Stimulated activated naive CD8-positive, alpha-beta T cell treated with anti-CD3 and anti-CD28 coated beads, Interleukin-15, Interleukin-2, amounts not matched to agents 100 ng/mL and 50 ng/mL, for 24 hours (primary cell): ENCODE results near the gene SLC6A11.

Experiments used
- H3K27ac Mint-ChIP-seq: one replicate; pipeline ENCODE4 v1.8.0; 2021; ENCODE audit warnings: mild to moderate bottlenecking, mixed read lengths
- H3K27me3 Mint-ChIP-seq: one replicate; pipeline ENCODE4 v1.8.0; 2021; ENCODE audit warnings: mixed read lengths
- H3K36me3 Mint-ChIP-seq: one replicate; pipeline ENCODE4 v1.8.0; 2021; ENCODE audit warnings: low read depth, mixed read lengths
- H3K4me1 Mint-ChIP-seq: one replicate; pipeline ENCODE4 v1.8.0; 2021; ENCODE audit warnings: low read depth, mixed read lengths
- H3K4me3 Mint-ChIP-seq: one replicate; pipeline ENCODE4 v1.8.0; 2021; ENCODE audit warnings: mild to moderate bottlenecking, mixed read lengths
- H3K9me3 Mint-ChIP-seq: one replicate; pipeline ENCODE4 v1.8.0; 2021; ENCODE audit warnings: mixed read lengths

SLC6A11 gene

DNA sequence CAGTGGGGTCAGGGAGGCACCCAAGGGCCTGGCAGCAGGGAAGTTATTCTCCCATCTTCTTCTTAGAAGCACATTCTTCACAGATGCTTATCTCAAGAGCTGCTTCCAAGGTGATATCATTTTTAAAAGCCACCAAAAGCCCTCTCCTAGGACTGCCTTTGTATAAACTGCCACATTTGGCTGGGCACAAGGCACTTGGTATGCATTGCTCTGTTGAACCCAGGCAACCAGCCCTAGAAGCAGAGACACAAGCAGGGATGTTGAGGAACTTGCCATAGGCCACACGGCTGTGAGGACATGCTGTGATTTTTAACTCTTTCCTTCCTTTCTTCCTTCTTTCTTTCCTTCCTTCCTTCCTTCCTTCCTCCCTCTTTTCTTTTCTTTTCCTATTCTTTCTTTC lies 169.2 kb downstream of the SLC6A11 start:
- Mint-ChIP-seq H3K4me1 (peaks cover 4% of the 10 kb centered on the region), H3K27me3 (peaks cover 26% of the 10 kb centered on the region), H3K36me3 (no peaks in the 10 kb centered on the region), H3K9me3 (no peaks in the 10 kb centered on the region), H3K4me3 (no peak overlapping the region), H3K27ac (no peak overlapping the region)

DNA sequence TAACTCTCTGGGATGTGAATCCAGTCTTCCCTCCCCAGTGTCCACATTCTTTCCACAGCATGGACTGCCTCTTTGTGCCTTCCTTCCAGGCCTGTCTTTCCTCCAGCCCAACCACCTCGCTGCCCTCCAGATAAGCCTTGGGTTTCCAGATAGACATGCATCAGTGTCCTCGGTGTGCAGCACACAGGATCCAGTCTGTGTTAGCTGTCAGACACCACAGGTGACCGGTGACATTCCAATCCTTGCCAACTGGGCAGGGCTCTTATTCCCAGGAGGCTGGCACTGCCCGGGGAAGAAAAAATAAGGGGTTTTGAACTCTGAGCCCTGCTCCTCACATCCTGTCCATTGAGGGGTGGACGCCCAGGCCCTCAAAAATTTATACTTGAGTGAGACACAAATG lies 170.6 kb downstream of the SLC6A11 start:
- no peaks in the 10 kb centered on the region for H3K9me3 Mint-ChIP-seq
- H3K27me3 Mint-ChIP-seq = peaks cover 36% of the 10 kb centered on the region
- no peak overlapping the region for H3K27ac Mint-ChIP-seq

DNA sequence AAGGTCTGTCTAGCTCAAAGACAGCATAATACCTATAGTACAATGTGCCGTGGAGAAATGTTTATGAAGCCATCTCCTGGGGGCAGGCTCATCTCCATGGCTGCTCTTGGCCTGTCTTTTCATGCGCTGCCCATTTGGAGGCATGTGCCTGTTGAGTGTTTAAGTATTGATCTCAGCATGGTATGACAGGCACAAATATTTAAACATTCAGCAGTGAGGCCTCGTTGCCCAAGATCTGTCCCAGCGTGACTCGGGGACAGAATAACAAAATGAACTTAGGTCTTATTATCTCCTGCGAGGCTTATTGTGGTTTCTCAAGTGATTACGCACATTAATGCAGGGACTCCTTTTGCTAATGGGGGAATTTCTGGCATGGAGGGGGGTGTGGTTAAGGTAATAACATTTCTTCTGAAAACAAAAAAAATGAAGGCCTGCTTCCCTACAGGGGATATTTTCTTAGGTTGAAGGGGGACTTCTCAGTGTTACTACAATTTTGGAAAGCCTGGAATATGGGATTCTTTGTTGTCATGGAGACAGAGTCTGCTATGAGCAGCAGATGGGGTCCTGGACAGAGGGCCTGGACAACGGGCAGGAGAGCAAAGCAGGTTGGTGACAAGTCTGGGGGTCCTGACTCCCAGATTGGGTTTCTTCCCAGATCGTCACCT lies 172.1 kb downstream of the SLC6A11 start:
- Mint-ChIP-seq H3K4me1 (peaks cover 6% of the 10 kb centered on the region), H3K4me3 (no peak overlapping the region), H3K9me3 (no peaks in the 10 kb centered on the region), H3K27me3 (peaks cover 31% of the 10 kb centered on the region), H3K27ac (no peak overlapping the region), H3K36me3 (no peaks in the 10 kb centered on the region)

More for the DNA sequence above, 170.6 kb downstream of the SLC6A11 start:
- Mint-ChIP-seq H3K4me3 (no peak overlapping the region), H3K4me1 (peaks cover 4% of the 10 kb centered on the region), H3K36me3 (no peaks in the 10 kb centered on the region)

DNA sequence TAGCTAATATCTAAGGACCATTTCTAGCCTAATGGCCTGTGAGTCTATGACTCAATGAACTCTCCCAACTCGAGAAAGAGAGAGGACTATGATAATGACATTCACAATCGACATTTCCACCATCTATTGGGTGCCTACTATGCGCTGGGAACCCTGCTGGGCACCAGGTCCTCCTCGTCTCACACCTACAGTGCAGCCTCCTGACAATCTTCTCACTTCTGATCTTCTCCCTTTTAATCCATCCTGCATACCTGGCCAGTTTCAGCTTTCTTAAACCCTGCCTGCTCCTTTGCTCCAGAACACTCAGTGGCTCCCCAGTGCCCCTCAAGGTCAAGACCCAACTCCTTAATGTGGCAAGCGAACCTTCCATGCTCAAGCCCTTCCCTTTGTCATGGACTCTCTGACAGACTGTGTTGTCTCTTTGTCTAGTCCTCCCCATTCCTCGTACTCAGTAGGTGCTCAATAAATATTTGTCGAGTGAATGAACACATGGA lies 173.0 kb downstream of the SLC6A11 start:
- H3K27me3 Mint-ChIP-seq = peaks cover 40% of the 10 kb centered on the region
- H3K36me3 Mint-ChIP-seq = no peaks in the 10 kb centered on the region
- H3K27ac Mint-ChIP-seq = no peak overlapping the region
- no peak overlapping the region for H3K4me3 Mint-ChIP-seq
- no peaks in the 10 kb centered on the region for H3K9me3 Mint-ChIP-seq
- peaks cover 6% of the 10 kb centered on the region for H3K4me1 Mint-ChIP-seq
